ENCODE data around the gene IFIT1. TPM values are rescaled to one million over a fixed set of nuclear protein-coding genes. Genes with fewer than 3 reads are reported as not detected.

Gene IFIT1
- total RNA-seq, 1 donor from 2014 or later, result 34.4 TPM

GRCh38 chr10:89363729-89364442, 28.5 kb upstream of the IFIT1 start:
- H3K27ac ChIP-seq (ENCODE audit: low read depth, low read length), result no peak overlapping the region
- H3K27me3 ChIP-seq (ENCODE audit: control insufficient read depth in 3 of 3, insufficient read depth in 3 of 3, low read length in 3 of 3), result no peaks in the 10 kb centered on the region
- no peaks in the 10 kb centered on the region for H3K36me3 ChIP-seq (ENCODE audit: control insufficient read depth in 3 of 3, insufficient read depth in 3 of 3, low read length in 3 of 3)
- no peak overlapping the region for H3K4me3 ChIP-seq (ENCODE audit: low read length in 3 of 3)
- peaks cover 0 to 13% (median 4%) of the 10 kb centered on the region in 3 donors for H3K4me1 ChIP-seq (ENCODE audit: control insufficient read depth in 3 of 3, insufficient read depth in 3 of 3, low read length in 3 of 3)
- no peak overlapping the region for H3K9ac ChIP-seq (ENCODE audit: low read depth in 1 of 3, low read length in 3 of 3)
- no peaks in the 10 kb centered on the region for H3K9me3 ChIP-seq (ENCODE audit: control insufficient read depth in 3 of 3, low read length in 3 of 3)

GRCh38 chr10:89364531-89364930, 27.9 kb upstream of the IFIT1 start:
- Histone ChIP-seq H3K4me3 (ENCODE audit: low read length in 3 of 3) (no peak overlapping the region), H3K9ac (ENCODE audit: low read depth in 1 of 3, low read length in 3 of 3) (no peak overlapping the region), H3K36me3 (ENCODE audit: control insufficient read depth in 3 of 3, insufficient read depth in 3 of 3, low read length in 3 of 3) (no peaks in the 10 kb centered on the region), H3K27me3 (ENCODE audit: control insufficient read depth in 3 of 3, insufficient read depth in 3 of 3, low read length in 3 of 3) (no peaks in the 10 kb centered on the region), H3K9me3 (ENCODE audit: control insufficient read depth in 3 of 3, low read length in 3 of 3) (no peaks in the 10 kb centered on the region), H3K4me1 (ENCODE audit: control insufficient read depth in 3 of 3, insufficient read depth in 3 of 3, low read length in 3 of 3) (peaks cover 0 to 18% (median 10%) of the 10 kb centered on the region in 3 donors), H3K27ac (ENCODE audit: low read depth, low read length) (no peak overlapping the region)

GRCh38 chr10:89367529-89367928, 24.9 kb upstream of the IFIT1 start:
- no peak overlapping the region for H3K27ac ChIP-seq (ENCODE audit: low read depth, low read length)
- H3K9ac ChIP-seq (ENCODE audit: low read depth in 1 of 3, low read length in 3 of 3), result no peak overlapping the region
- H3K4me3 ChIP-seq (ENCODE audit: low read length in 3 of 3), result no peak overlapping the region
- H3K4me1 ChIP-seq (ENCODE audit: control insufficient read depth in 3 of 3, insufficient read depth in 3 of 3, low read length in 3 of 3), result peaks cover 0 to 18% (median 11%) of the 10 kb centered on the region in 3 donors
- no peaks in the 10 kb centered on the region for H3K36me3 ChIP-seq (ENCODE audit: control insufficient read depth in 3 of 3, insufficient read depth in 3 of 3, low read length in 3 of 3)
- H3K9me3 ChIP-seq (ENCODE audit: control insufficient read depth in 3 of 3, low read length in 3 of 3), result no peaks in the 10 kb centered on the region
- H3K27me3 ChIP-seq (ENCODE audit: control insufficient read depth in 3 of 3, insufficient read depth in 3 of 3, low read length in 3 of 3), result no peaks in the 10 kb centered on the region

- Histone ChIP-seq H3K36me3 (ENCODE audit: control insufficient read depth in 3 of 3, insufficient read depth in 3 of 3, low read length in 3 of 3) (no peaks in the 10 kb centered on the region), H3K9ac (ENCODE audit: low read depth in 1 of 3, low read length in 3 of 3) (no peak overlapping the region), H3K4me3 (ENCODE audit: low read length in 3 of 3) (no peak overlapping the region), H3K27me3 (ENCODE audit: control insufficient read depth in 3 of 3, insufficient read depth in 3 of 3, low read length in 3 of 3) (no peaks in the 10 kb centered on the region), H3K4me1 (ENCODE audit: control insufficient read depth in 3 of 3, insufficient read depth in 3 of 3, low read length in 3 of 3) (peaks cover 0 to 18% (median 11%) of the 10 kb centered on the region in 3 donors), H3K9me3 (ENCODE audit: control insufficient read depth in 3 of 3, low read length in 3 of 3) (no peaks in the 10 kb centered on the region), H3K27ac (ENCODE audit: low read depth, low read length) (no peak overlapping the region)
Measured at GRCh38 chr10:89368129-89368528, 24.3 kb upstream of the IFIT1 start.

- H3K9ac ChIP-seq (ENCODE audit: low read depth in 1 of 3, low read length in 3 of 3), result no peak overlapping the region
- H3K36me3 ChIP-seq (ENCODE audit: control insufficient read depth in 3 of 3, insufficient read depth in 3 of 3, low read length in 3 of 3), result no peaks in the 10 kb centered on the region
- H3K9me3 ChIP-seq (ENCODE audit: control insufficient read depth in 3 of 3, low read length in 3 of 3), result no peaks in the 10 kb centered on the region
- H3K4me3 ChIP-seq (ENCODE audit: low read length in 3 of 3), result no peak overlapping the region
- H3K4me1 ChIP-seq (ENCODE audit: control insufficient read depth in 3 of 3, insufficient read depth in 3 of 3, low read length in 3 of 3), result peaks cover 10 to 26% (median 24%) of the 10 kb centered on the region in 3 donors
- H3K27me3 ChIP-seq (ENCODE audit: control insufficient read depth in 3 of 3, insufficient read depth in 3 of 3, low read length in 3 of 3), result no peaks in the 10 kb centered on the region
- peak overlapping the region; percentile 42 for H3K27ac ChIP-seq (ENCODE audit: low read depth, low read length)
Measured at GRCh38 chr10:89369156-89370105, 23.0 kb upstream of the IFIT1 start.

GRCh38 chr10:89371079-89371478, 21.3 kb upstream of the IFIT1 start:
- Histone ChIP-seq H3K9me3 (ENCODE audit: control insufficient read depth in 3 of 3, low read length in 3 of 3) (no peaks in the 10 kb centered on the region), H3K9ac (ENCODE audit: low read depth in 1 of 3, low read length in 3 of 3) (no peak overlapping the region), H3K4me1 (ENCODE audit: control insufficient read depth in 3 of 3, insufficient read depth in 3 of 3, low read length in 3 of 3) (peaks cover 17 to 33% (median 32%) of the 10 kb centered on the region in 3 donors), H3K36me3 (ENCODE audit: control insufficient read depth in 3 of 3, insufficient read depth in 3 of 3, low read length in 3 of 3) (no peaks in the 10 kb centered on the region), H3K27ac (ENCODE audit: low read depth, low read length) (no peak overlapping the region), H3K27me3 (ENCODE audit: control insufficient read depth in 3 of 3, insufficient read depth in 3 of 3, low read length in 3 of 3) (no peaks in the 10 kb centered on the region), H3K4me3 (ENCODE audit: low read length in 3 of 3) (no peak overlapping the region)

GRCh38 chr10:89371987-89372386, 20.4 kb upstream of the IFIT1 start:
- Histone ChIP-seq H3K27me3 (ENCODE audit: control insufficient read depth in 3 of 3, insufficient read depth in 3 of 3, low read length in 3 of 3) (no peaks in the 10 kb centered on the region), H3K9me3 (ENCODE audit: control insufficient read depth in 3 of 3, low read length in 3 of 3) (no peaks in the 10 kb centered on the region), H3K4me3 (ENCODE audit: low read length in 3 of 3) (no peak overlapping the region), H3K4me1 (ENCODE audit: control insufficient read depth in 3 of 3, insufficient read depth in 3 of 3, low read length in 3 of 3) (peaks cover 17 to 33% (median 32%) of the 10 kb centered on the region in 3 donors), H3K9ac (ENCODE audit: low read depth in 1 of 3, low read length in 3 of 3) (no peak overlapping the region), H3K27ac (ENCODE audit: low read depth, low read length) (no peak overlapping the region), H3K36me3 (ENCODE audit: control insufficient read depth in 3 of 3, insufficient read depth in 3 of 3, low read length in 3 of 3) (no peaks in the 10 kb centered on the region)

- no peaks in the 10 kb centered on the region for H3K27me3 ChIP-seq (ENCODE audit: control insufficient read depth in 3 of 3, insufficient read depth in 3 of 3, low read length in 3 of 3)
- H3K36me3 ChIP-seq (ENCODE audit: control insufficient read depth in 3 of 3, insufficient read depth in 3 of 3, low read length in 3 of 3), result no peaks in the 10 kb centered on the region
- no peaks in the 10 kb centered on the region for H3K9me3 ChIP-seq (ENCODE audit: control insufficient read depth in 3 of 3, low read length in 3 of 3)
- peak overlapping the region in 1 of 3 donors; percentile 52 for H3K4me3 ChIP-seq (ENCODE audit: low read length in 3 of 3)
- H3K27ac ChIP-seq (ENCODE audit: low read depth, low read length), result peak overlapping the region; percentile 86
- peaks cover 17 to 25% (median 23%) of the 10 kb centered on the region in 3 donors for H3K4me1 ChIP-seq (ENCODE audit: control insufficient read depth in 3 of 3, insufficient read depth in 3 of 3, low read length in 3 of 3)
- H3K9ac ChIP-seq (ENCODE audit: low read depth in 1 of 3, low read length in 3 of 3), result peak overlapping the region; percentile 37 to 51 (median 41)
Measured at GRCh38 chr10:89373916-89374711, 18.3 kb upstream of the IFIT1 start.

GRCh38 chr10:89374713-89375141, 17.7 kb upstream of the IFIT1 start:
- H3K27ac ChIP-seq (ENCODE audit: low read depth, low read length), result peak overlapping the region; percentile 86
- no peaks in the 10 kb centered on the region for H3K9me3 ChIP-seq (ENCODE audit: control insufficient read depth in 3 of 3, low read length in 3 of 3)
- peaks cover 17 to 20% (median 20%) of the 10 kb centered on the region in 3 donors for H3K4me1 ChIP-seq (ENCODE audit: control insufficient read depth in 3 of 3, insufficient read depth in 3 of 3, low read length in 3 of 3)
- no peaks in the 10 kb centered on the region for H3K27me3 ChIP-seq (ENCODE audit: control insufficient read depth in 3 of 3, insufficient read depth in 3 of 3, low read length in 3 of 3)
- peak overlapping the region; percentile 30 to 51 (median 41) for H3K9ac ChIP-seq (ENCODE audit: low read depth in 1 of 3, low read length in 3 of 3)
- peak overlapping the region in 1 of 3 donors; percentile 52 for H3K4me3 ChIP-seq (ENCODE audit: low read length in 3 of 3)
- no peaks in the 10 kb centered on the region for H3K36me3 ChIP-seq (ENCODE audit: control insufficient read depth in 3 of 3, insufficient read depth in 3 of 3, low read length in 3 of 3)

Data from skeletal muscle tissue (tissue), 4 donors.